Left renal pelvis (tissue), 4 donors: ENCODE data around the gene SRSF10. TPM values are rescaled to one million over a fixed set of nuclear protein-coding genes. Genes with fewer than 3 reads are reported as not detected.
"Not testable (repeated sequence)": the region's sequence is repeated elsewhere in the genome, so short reads cannot be mapped to it uniquely, and the experiment has no call there.

Source experiments
- DNase-seq, 4 donors: peaks; one replicate each; pipeline ENCODE4 v3.0.0-alpha.2; 2013; ENCODE audit warnings: low read depth in 4 of 4, low spot score in 3 of 4
- polyA plus RNA-seq, 4 donors: library from polyadenylated mRNA; unstranded; fragments of 120-200 nt; gene quantifications; one replicate each; pipeline ENCODE4 v1.2.1, GENCODE V29; 2013; ENCODE audit not compliant: insufficient read length in 4 of 4

SRSF10 gene
- polyA plus RNA-seq, 4 donors, result 170 to 256 (median 223) TPM

DNA sequence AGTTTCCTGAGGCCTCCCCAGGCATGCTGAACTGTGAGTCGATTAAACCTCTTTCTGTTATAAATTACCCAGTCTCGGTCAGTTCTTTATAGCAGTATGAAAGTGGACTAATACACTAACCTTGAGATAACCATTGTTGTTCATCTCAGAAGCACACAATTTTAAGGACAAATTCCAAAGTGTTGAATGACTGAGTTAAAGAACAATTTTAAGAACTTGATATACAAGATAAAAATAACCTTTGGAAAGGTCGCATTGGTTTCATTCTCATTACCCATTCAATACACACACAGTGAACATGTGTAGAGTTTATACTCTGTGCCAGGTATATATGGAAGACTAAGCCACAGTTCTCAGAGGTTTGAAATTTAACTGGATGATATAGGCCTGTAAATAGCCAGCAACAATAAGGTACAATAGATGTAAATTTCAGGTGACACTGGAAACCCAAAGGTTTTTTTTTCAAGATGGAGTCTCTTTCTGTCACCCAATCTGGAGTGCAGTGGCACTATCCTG, 19.1 kb upstream of the SRSF10 start:
- no peak for DNase-seq

GRCh38 chr1:23997812-23998211, 17.7 kb upstream of the SRSF10 start:
- DNase-seq, result no peak

DNA sequence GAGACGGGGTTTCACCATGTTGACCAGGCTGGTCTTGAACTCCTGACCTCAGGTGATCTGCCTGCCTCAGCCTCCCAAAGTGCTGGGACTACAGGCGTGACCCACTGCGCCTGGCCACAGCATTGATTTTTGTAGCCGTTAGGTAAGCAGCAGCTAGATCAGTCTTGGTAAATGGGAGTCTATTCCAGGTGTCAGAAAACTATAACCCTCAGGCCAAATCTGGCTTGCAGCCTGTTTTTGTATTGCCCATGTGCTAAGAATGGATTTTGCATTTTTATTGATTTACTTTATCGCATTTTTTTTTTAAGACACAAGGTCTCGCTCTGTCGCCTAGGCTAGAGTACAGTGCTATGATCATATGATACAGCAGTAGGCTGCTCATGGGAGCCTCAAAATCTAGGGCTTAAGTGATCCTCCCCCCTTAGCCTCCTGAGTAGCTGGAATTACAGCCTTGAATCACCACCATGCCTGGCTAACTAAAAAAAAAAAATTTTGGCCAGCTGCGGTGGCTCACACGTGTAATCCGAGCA, 16.6 kb upstream of the SRSF10 start:
- DNase-seq, result no peak

- DNase-seq, result no peak
These were observed 15.3 kb upstream of the SRSF10 start for GRCh38 chr1:23995431-23995837.

DNA sequence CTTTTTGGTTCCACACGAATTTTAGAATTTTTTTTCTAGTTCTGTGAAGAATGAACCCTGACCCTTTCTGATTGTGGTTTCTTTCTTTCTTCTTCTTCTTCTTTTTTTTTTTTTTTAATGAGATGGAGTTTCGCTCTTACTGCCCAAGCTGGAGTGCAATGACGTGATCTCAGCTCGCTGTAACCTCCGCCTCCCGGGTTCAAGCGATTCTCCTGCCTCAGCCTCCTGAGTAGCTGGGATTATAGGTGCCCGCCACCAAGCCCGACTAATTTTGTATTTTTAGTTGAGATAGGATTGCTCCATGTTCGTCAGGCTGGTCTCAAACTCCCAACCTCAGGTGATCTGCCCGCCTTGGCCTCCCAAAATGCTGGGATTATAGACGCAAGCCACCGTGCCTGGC, 11.9 kb upstream of the SRSF10 start:
- DNase-seq, result not testable (repeated sequence)

DNA sequence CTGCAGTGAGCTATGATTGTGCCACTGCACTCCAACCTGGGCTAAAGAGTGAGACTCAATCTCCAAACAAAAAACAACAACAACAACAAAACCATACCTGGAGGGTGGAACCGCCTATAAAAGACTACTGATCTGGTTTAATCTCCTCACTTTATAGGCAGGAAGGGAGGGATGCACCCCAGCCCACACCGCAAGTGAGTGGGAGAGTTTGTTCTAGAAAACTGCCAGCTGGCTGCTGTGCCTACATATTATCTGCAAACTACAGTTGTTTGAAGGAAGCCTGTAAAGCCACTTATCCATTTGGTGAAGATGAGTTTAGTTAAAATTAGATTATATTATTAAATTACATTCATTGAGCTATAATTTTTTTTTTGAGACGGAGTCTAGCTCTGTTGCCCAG, 9.1 kb upstream of the SRSF10 start:
- DNase-seq, result no peak

- DNase-seq, result not testable (repeated sequence)
These were observed 6.9 kb upstream of the SRSF10 start for GRCh38 chr1:23987038-23987437.

- peak in 1 of 4 donors; percentile 52 for DNase-seq
These were observed 4.5 kb upstream of the SRSF10 start for GRCh38 chr1:23984417-23985186.

- DNase-seq, result no peak
These were observed 572 bp upstream of the SRSF10 start for GRCh38 chr1:23980728-23981070.

DNA sequence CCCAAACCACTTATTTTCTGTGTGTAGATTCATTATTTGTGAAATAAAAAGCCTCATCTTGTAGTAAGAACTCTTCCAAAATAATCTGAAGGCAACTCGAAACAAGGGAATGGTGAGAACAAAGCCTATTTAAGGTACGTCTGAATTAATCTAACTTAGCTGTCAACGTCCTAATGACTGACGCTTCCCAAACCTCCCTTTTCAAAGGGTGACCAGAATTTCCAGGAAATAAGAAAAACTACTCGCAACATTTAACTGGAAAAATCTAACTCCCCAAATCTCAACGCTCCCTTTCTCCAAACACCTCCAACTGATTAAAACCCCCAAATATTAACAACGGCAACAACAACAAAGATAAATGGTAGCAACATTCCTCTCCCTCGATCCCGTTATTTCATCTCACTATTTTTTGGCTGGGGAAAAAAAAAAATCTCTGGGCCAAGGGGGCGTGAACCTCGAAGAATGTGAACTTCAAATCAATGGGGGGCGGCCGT, 693 bp downstream of the SRSF10 start:
- DNase-seq, result no peak

- no peak for DNase-seq
These were observed 1.3 kb downstream of the SRSF10 start for GRCh38 chr1:23978805-23979204.

DNA sequence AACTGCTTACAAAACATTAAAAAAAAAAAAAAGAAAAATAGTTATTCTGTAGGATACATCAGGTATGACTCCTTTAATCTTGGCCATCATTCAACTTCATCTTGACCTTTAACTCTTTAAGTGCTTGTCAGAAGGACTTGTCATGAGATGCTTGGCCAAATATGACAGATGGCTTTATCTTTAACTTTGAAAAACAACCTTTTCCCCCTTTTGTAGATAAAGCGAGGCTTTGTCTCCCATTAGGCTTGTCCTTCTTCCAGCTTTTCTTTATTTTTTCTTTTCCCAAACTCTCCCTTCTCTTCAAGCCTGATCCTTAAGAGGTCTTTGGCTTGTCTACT, 2.3 kb downstream of the SRSF10 start:
- no peak for DNase-seq

DNA sequence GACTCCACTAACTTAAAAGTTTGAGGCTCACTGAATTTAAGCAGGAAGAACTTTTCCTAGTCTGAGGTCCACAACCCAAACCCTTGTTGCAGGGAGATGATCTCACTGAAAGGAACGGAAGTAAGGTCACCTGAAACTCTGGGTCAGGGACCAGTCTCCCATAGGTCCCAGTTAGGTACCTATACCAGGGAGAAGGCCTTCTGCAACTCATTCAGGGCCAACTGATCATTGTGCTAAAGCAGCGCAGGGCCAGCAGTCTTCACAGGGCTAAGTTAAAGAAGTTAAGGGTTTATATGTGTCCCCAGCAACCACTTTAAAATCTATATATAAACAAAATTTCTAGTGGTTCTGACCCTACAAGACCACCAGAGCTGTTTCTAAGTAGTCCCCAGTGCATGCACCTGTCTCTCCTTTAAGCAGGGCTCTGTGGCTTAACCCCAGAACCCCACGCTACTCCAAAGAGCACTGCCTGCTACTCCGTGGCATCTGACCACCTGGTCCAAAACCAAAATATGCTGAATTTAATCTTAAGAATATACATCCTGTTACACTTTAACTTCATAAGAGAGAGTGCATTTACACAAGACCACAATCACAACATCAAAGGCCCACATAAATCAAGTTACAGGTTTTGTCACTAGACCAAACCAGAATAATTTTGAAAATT, 2.8 kb downstream of the SRSF10 start:
- no peak for DNase-seq

- no peak for DNase-seq
These were observed 12.3 kb downstream of the SRSF10 start for GRCh38 chr1:23967871-23968270.

DNA sequence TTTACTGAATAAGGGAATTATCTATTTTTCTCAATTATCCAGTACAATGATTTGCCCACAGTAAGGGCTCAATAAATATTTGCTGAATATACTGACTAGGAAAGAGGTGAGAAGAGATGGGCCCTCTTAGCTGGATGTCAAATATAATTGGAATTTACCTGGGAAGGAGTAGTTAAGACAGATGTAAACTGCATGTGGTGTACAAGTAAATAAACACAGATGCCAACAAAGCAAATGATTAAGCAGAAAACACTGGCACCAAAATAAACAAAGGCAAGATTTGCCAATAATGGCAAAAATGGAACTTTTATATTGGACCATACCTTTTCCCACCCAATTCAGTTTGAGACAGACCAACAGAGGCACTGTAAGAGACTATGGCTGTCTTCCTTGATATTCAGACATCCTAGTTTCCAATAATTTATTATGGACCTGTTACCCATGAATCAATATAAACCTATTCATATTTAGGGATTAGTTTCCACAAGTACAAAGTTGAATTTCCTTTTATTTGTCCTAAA, 13.1 kb downstream of the SRSF10 start:
- no peak for DNase-seq

- DNase-seq, result no peak
These were observed 15.1 kb downstream of the SRSF10 start for GRCh38 chr1:23964790-23965740.

- DNase-seq, result no peak
These were observed 15.9 kb downstream of the SRSF10 start for GRCh38 chr1:23964235-23964668.

DNA sequence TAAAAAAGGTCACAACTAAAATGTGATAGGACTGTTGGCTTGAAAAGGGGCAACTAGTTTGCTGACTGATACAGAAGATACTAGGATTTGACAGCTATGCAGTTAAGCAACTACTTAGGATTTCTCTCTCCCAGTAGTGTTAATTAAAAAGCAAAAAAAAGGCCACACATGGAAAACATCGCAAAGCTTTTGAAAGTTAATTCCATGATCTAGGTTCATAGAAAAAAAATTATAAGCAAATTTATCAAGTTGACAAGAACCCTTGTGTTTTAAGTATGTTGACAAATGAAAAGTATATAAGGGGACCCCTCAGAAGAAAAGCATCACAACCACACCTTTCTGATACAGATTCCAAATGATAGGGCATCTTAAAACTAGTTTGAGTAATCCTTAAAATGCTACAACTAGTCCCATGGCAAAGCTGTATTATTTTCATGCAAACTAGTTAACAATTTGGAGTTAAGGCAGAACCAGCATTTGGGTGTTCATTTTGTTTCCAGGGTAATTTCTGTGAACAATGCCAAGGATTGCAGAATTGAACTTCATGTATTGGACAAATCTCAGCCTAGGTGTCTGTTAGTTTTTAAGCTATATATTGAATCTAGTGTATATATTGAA, 16.4 kb downstream of the SRSF10 start:
- no peak for DNase-seq

DNA sequence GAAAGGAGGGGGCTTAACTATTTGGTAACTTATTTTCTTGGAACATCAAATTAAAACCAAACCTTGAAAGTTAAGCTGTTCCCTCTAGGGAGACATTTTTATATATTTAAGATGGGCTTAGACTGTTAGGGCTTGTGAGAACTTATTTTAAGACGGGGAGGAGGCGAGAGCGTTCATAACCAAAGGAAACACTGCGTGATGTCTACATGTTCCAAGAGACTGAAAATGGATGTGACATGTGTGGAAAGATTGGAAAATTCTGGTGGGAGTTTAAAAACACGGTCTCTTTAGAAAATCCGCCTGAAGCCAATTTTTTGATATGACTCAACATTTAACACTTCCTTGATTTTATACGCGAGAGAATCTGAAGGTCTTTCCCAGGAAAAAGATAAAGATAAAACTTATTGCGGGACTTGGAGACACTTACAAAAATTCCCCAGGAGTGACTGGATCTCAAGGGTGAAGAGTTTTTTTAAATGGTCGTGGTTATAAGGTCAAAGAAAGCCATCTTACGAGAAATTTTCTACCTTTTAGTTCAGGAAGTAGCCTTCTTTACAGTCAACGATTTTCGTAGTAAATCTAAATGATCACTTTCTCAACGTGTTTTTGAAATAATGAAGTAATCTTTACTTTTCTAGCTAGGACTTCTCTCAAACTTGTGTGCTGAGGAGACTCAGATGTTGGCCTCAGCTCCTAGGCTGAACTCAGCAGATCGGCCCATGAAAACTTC, 19.7 kb downstream of the SRSF10 start:
- DNase-seq, result no peak
